Parathyroid adenoma (tissue), 2 donors: ENCODE data around the gene ATOSA.

ENCODE experiments used
- H2AFZ ChIP-seq: fragments of 300-600 bp; sonication (generic); one replicate; pipeline ENCODE4 v1.7.0; 2017; ENCODE audit warnings: antibody characterized with exemption, mild to moderate bottlenecking
- H3K27ac ChIP-seq: fragments of 300-600 bp; sonication (generic); one replicate; pipeline ENCODE4 v1.7.0; 2017
- H3K27me3 ChIP-seq: fragments of 300-600 bp; sonication (generic); one replicate; pipeline ENCODE4 v1.7.0; 2017; ENCODE audit warnings: low read length; ENCODE audit not compliant: control insufficient read depth, insufficient read depth
- H3K36me3 ChIP-seq: fragments of 300-600 bp; sonication (generic); one replicate; pipeline ENCODE4 v1.7.0; 2017; ENCODE audit warnings: low read length; ENCODE audit not compliant: control insufficient read depth, insufficient read depth
- H3K4me1 ChIP-seq: fragments of 300-600 bp; sonication (generic); one replicate; pipeline ENCODE4 v1.7.0; 2017; ENCODE audit warnings: control low read depth
- H3K4me2 ChIP-seq: fragments of 300-600 bp; sonication (generic); one replicate; pipeline ENCODE4 v1.7.0; 2017; ENCODE audit warnings: low read length
- H3K4me3 ChIP-seq: fragments of 300-600 bp; sonication (generic); one replicate; pipeline ENCODE4 v1.7.0; 2017; ENCODE audit warnings: low read depth, low read length
- H3K79me2 ChIP-seq: fragments of 300-600 bp; sonication (generic); one replicate; pipeline ENCODE4 v1.7.0; 2017; ENCODE audit warnings: control low read depth
- H3K9ac ChIP-seq: fragments of 300-600 bp; sonication (generic); one replicate; pipeline ENCODE4 v1.7.0; 2017; ENCODE audit warnings: mild to moderate bottlenecking
- H3K9me3 ChIP-seq: fragments of 300-600 bp; sonication (generic); one replicate; pipeline ENCODE4 v1.7.0; 2017; ENCODE audit warnings: low read length; ENCODE audit not compliant: control insufficient read depth
- CTCF ChIP-seq: fragments of 300-600 bp; sonication (generic); IDR thresholded peaks from one replicate; pipeline ENCODE4 v1.7.0; 2017; ENCODE audit warnings: antibody characterized with exemption, mild to moderate bottlenecking
- donor health status: primary hyperparathyroidism.

Gene ATOSA

DNA sequence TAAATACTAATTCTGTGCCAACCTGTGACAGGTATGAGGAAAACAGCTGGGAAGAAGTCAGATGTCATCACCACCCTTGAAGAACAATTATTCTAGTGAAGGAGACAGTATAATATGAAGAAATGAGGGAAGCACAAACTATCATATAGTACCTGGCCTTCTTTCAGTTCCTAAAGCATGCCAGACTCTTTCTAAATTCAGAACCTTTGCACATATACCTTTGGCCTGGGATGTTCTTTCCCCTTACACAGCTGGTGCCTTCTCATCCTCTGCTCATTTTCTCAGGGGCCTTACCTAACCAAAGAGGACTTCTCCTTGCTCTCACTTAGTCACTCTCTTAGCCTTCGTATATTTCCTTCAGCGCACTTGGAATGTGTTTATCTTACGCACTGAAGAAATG is 19.0 kb downstream of the ATOSA start:
- Histone ChIP-seq H3K4me1 (peaks cover 6% of the 10 kb centered on the region), H3K4me3 (no peak overlapping the region), H3K27me3 (no peaks in the 10 kb centered on the region), H3K36me3 (no peaks in the 10 kb centered on the region), H3K9me3 (no peaks in the 10 kb centered on the region), H2AFZ (no peak overlapping the region), H3K79me2 (peaks cover 5% of the 10 kb centered on the region), H3K4me2 (no peak overlapping the region), H3K9ac (no peak overlapping the region), H3K27ac (no peak overlapping the region)
- TF ChIP-seq CTCF = no peak

DNA sequence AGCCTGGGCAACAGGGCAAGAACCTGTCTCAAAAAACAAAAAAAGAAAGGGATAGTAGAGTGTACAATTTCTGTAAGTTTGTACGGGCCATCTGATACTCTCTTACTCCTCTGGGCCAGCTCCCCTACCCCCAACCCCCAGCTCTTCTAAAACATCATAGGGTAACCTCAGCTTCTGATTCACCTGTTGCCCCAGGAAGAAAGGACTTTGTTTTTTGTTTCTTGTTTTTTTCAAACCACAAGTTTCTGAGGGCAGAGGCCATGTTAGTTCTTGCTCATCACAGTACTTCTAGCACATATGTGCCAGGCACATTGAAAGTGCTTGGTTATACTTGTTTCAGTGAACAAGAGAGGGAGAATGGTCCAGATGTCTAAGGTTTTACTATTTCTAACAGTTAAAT is 20.2 kb downstream of the ATOSA start:
- Histone ChIP-seq H3K4me2 (no peak overlapping the region), H3K36me3 (no peaks in the 10 kb centered on the region), H3K79me2 (peaks cover under 1% of the 10 kb centered on the region), H3K27me3 (no peaks in the 10 kb centered on the region), H3K4me1 (peaks cover 6% of the 10 kb centered on the region), H3K27ac (no peak overlapping the region), H3K9ac (no peak overlapping the region), H2AFZ (no peak overlapping the region), H3K9me3 (no peaks in the 10 kb centered on the region), H3K4me3 (no peak overlapping the region)
- no peak for TF ChIP-seq CTCF

DNA sequence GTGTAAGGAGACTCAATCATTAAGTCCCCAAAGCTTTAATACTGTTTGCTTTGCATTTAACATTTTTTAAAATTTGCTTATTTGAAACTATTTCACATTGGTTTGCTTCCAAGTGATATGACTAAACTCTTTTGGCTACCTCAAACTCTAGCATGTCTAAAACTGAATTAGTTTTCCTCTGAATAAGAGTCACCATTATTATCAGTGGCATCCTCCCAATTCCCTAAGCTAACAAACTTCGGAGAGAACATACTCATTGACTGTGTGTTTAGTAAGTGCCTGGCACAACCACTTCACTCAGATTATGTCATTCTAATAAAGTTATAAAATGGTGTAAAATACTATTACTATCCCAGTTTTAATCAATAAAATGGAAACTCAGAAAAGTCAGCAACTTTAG is 21.9 kb downstream of the ATOSA start:
- H3K4me3 ChIP-seq = no peak overlapping the region
- TF ChIP-seq CTCF = no peak
- H3K4me2 ChIP-seq = no peak overlapping the region
- no peak overlapping the region for H3K27ac ChIP-seq
- H3K36me3 ChIP-seq = no peaks in the 10 kb centered on the region
- no peak overlapping the region for H2AFZ ChIP-seq
- no peaks in the 10 kb centered on the region for H3K9me3 ChIP-seq
- H3K27me3 ChIP-seq = no peaks in the 10 kb centered on the region
- H3K9ac ChIP-seq = no peak overlapping the region
- H3K79me2 ChIP-seq = no peaks in the 10 kb centered on the region
- peaks cover 18% of the 10 kb centered on the region for H3K4me1 ChIP-seq

DNA sequence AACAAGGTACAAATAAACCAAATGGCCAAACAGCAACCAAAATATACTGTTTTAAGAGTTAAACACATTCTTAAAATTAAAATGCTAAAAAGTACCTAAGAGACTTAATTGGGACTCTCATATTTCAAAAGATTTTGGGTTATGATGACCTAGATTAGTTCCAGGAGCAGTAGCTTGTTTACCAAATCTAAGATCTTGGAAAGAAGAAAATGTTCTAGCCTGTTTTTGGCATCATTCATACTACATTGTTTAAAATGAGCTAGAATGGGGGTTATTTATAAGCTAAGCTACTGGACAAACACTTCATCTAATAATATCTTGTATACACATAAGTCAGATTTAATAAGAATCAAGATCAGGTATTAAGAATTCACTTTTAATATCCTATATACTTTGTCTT is 22.8 kb downstream of the ATOSA start:
- Histone ChIP-seq H3K79me2 (peaks cover 2% of the 10 kb centered on the region), H3K27me3 (no peaks in the 10 kb centered on the region), H3K4me2 (peak overlapping the region; percentile 12), H3K4me3 (no peak overlapping the region), H3K27ac (peak overlapping the region; percentile 32), H3K9ac (no peak overlapping the region), H3K9me3 (no peaks in the 10 kb centered on the region), H3K4me1 (peaks cover 21% of the 10 kb centered on the region), H3K36me3 (no peaks in the 10 kb centered on the region), H2AFZ (no peak overlapping the region)
- no peak for TF ChIP-seq CTCF

GRCh38 chr15:52653431-52653964 is 25.7 kb downstream of the ATOSA start:
- Histone ChIP-seq H3K4me1 (peaks cover 24% of the 10 kb centered on the region), H3K9me3 (no peaks in the 10 kb centered on the region), H3K36me3 (no peaks in the 10 kb centered on the region), H3K79me2 (peaks cover 2% of the 10 kb centered on the region), H3K4me2 (no peak overlapping the region), H3K27ac (peak overlapping the region; percentile 53), H3K27me3 (no peaks in the 10 kb centered on the region), H2AFZ (no peak overlapping the region), H3K4me3 (no peak overlapping the region), H3K9ac (no peak overlapping the region)
- TF ChIP-seq CTCF = no peak
